HG03575 (cell line): ENCODE results near the gene TENT4A.

ENCODE experiments used
- ATAC-seq: cut with Tn5 transposase; IDR thresholded peaks from one replicate; pipeline ENCODE4 v1.9.1; 2021; ENCODE audit not compliant: unreplicated experiment, insufficient number of reproducible peaks, low FRiP score; ENCODE audit errors: extremely low read depth

Gene TENT4A

GRCh38 chr5:6743161-6743560 lies 29.9 kb downstream of the TENT4A start:
- no peak for ATAC-seq

- no peak for ATAC-seq
These were observed 31.8 kb downstream of the TENT4A start for GRCh38 chr5:6744841-6745705.

GRCh38 chr5:6745706-6746222 lies 32.5 kb downstream of the TENT4A start:
- ATAC-seq = no peak

GRCh38 chr5:6746244-6746643 lies 33.0 kb downstream of the TENT4A start:
- ATAC-seq = no peak

GRCh38 chr5:6747103-6747502 lies 33.9 kb downstream of the TENT4A start:
- ATAC-seq = no peak

- ATAC-seq = no peak
These were observed 34.9 kb downstream of the TENT4A start for GRCh38 chr5:6748142-6748541.

- no peak for ATAC-seq
These were observed 35.9 kb downstream of the TENT4A start for GRCh38 chr5:6749026-6749716.

- ATAC-seq = no peak
These were observed 37.1 kb downstream of the TENT4A start for GRCh38 chr5:6750142-6750840.

- ATAC-seq = no peak
These were observed 37.9 kb downstream of the TENT4A start for GRCh38 chr5:6750951-6751685.

GRCh38 chr5:6752236-6752635 lies 39.0 kb downstream of the TENT4A start:
- no peak for ATAC-seq

- ATAC-seq = no peak
These were observed 39.5 kb downstream of the TENT4A start for GRCh38 chr5:6752782-6753181.

- no peak for ATAC-seq
These were observed 40.6 kb downstream of the TENT4A start for GRCh38 chr5:6753851-6754250.

- no peak for ATAC-seq
These were observed 41.5 kb downstream of the TENT4A start for GRCh38 chr5:6754766-6755165.

GRCh38 chr5:6755519-6755918 lies 42.3 kb downstream of the TENT4A start:
- ATAC-seq = no peak

GRCh38 chr5:6755941-6756340 lies 42.7 kb downstream of the TENT4A start:
- ATAC-seq = no peak

GRCh38 chr5:6757414-6757969 lies 44.3 kb downstream of the TENT4A start:
- ATAC-seq = no peak

GRCh38 chr5:6758236-6758635 lies 45.0 kb downstream of the TENT4A start:
- no peak for ATAC-seq

GRCh38 chr5:6758706-6759105 lies 45.5 kb downstream of the TENT4A start:
- ATAC-seq = no peak

GRCh38 chr5:6759401-6759800 lies 46.2 kb downstream of the TENT4A start:
- no peak for ATAC-seq
